ENCODE data around the gene SYNJ2BP. TPM values are rescaled to one million over a fixed set of nuclear protein-coding genes. Genes with fewer than 3 reads are reported as not detected.

SYNJ2BP gene
- total and polyA plus RNA-seq, 4 donors: 19.2 to 35.6 (median 29.9) TPM

DNA sequence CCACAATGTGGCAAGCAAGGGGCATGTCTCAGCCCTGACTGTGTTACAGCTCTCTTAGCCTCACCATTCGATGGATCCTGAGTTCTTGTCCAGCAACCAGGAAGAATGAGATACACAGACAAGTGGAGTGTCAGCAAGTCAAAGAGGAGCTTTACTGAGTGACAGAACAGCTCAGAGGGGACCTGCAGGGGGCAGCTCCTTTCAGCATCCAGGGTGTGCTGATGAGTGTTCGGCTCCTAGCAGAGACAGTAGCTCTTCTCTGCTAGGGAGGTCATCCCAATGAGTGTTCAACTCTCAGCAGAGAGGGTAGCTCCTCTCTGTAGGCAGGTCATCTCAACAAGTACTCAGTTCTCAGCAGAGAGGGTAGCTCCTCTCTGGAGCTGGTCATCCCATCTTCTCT is 19.1 kb downstream of the SYNJ2BP start:
- 100% methylated on average over 2 of the region's 2 CpGs for WGBS (ENCODE audit: insufficient coverage)
- Histone ChIP-seq H3K9me3 (ENCODE audit: control insufficient read depth, insufficient read depth, low read length) (no peaks in the 10 kb centered on the region), H3K36me3 (ENCODE audit: control insufficient read depth, insufficient read depth, low read length) (peaks cover 25% of the 10 kb centered on the region), H3K4me1 (ENCODE audit: control insufficient read depth, insufficient read depth, low read length) (no peaks in the 10 kb centered on the region), H3K27me3 (ENCODE audit: control insufficient read depth, insufficient read depth, low read length) (no peaks in the 10 kb centered on the region), H3K4me3 (ENCODE audit: low read depth, low read length) (no peak overlapping the region), H3K27ac (ENCODE audit: low read depth, low read length) (no peak overlapping the region)
- no peak for DNase-seq (ENCODE audit: low read depth in 4 of 6, low spot score in 6 of 6)

DNA sequence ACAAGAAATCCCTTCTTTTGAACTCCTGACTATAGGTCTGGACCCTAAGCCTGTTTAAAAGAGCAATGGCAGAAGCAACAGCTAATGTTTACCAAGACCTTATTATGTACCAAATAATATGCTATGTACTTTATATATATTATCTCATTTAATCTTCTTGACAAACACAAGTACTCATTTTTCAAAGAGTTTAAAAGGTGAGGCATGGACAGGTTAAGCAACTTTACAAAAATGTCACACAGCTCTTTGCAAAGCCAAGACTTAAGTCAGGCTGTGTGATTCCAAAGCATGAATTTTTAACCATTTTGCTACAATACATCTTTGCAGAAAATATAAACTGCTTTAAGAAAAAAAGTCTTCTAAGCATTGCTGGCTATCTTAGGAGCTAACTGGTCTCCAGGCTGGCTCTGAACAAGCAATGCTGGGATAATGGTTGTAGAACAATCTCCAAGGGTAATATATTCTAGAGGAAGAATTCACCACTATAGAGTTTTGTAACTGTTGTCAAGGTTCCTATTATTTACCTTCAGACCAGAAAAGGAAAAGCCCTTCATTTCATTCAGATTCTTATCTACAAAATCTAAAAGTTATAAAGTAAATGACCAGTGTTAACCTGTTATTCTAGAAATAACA is 22.1 kb downstream of the SYNJ2BP start:
- Histone ChIP-seq H3K9me3 (ENCODE audit: control insufficient read depth, insufficient read depth, low read length) (no peaks in the 10 kb centered on the region), H3K4me3 (ENCODE audit: low read depth, low read length) (no peak overlapping the region), H3K4me1 (ENCODE audit: control insufficient read depth, insufficient read depth, low read length) (no peaks in the 10 kb centered on the region), H3K27me3 (ENCODE audit: control insufficient read depth, insufficient read depth, low read length) (no peaks in the 10 kb centered on the region), H3K27ac (ENCODE audit: low read depth, low read length) (no peak overlapping the region), H3K36me3 (ENCODE audit: control insufficient read depth, insufficient read depth, low read length) (peaks cover 23% of the 10 kb centered on the region)
- no peak for DNase-seq (ENCODE audit: low read depth in 4 of 6, low spot score in 6 of 6)

- Histone ChIP-seq H3K4me3 (ENCODE audit: low read depth, low read length) (no peak overlapping the region), H3K9me3 (ENCODE audit: control insufficient read depth, insufficient read depth, low read length) (no peaks in the 10 kb centered on the region), H3K27ac (ENCODE audit: low read depth, low read length) (no peak overlapping the region), H3K4me1 (ENCODE audit: control insufficient read depth, insufficient read depth, low read length) (no peaks in the 10 kb centered on the region), H3K27me3 (ENCODE audit: control insufficient read depth, insufficient read depth, low read length) (no peaks in the 10 kb centered on the region), H3K36me3 (ENCODE audit: control insufficient read depth, insufficient read depth, low read length) (peaks cover 5% of the 10 kb centered on the region)
- no CpG with 5 or more reads among the region's 3 CpGs for WGBS (ENCODE audit: insufficient coverage)
- DNase-seq (ENCODE audit: low read depth in 4 of 6, low spot score in 6 of 6): no peak
Observed at GRCh38 chr14:70392676-70393075, 24.2 kb downstream of the SYNJ2BP start.

GRCh38 chr14:70391493-70392391 is 25.1 kb downstream of the SYNJ2BP start:
- no CpG with 5 or more reads among the region's 6 CpGs for WGBS (ENCODE audit: insufficient coverage)
- no peaks in the 10 kb centered on the region for H3K27me3 ChIP-seq (ENCODE audit: control insufficient read depth, insufficient read depth, low read length)
- no peak for DNase-seq (ENCODE audit: low read depth in 4 of 6, low spot score in 6 of 6)

DNA sequence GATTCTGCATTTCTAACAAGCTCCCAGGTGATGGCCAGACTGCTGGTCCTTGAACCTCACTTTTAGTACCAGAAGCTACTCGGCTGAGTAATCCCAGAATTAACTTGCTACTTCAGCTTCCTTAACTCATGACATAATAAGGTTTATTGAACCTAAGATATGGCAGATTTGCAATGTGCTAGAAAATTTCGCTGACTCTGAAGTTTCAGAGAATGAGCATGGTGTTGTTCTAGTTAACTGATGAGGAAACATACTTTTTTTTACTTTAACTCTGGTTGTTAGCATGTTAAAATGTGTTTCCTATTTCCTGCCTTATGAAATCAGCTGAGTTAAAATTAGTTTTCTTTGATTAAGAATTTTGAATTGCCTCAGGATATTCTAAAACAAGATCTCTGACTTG is 34.4 kb downstream of the SYNJ2BP start:
- Histone ChIP-seq H3K4me1 (ENCODE audit: control insufficient read depth, insufficient read depth, low read length) (no peaks in the 10 kb centered on the region), H3K9me3 (ENCODE audit: control insufficient read depth, insufficient read depth, low read length) (no peaks in the 10 kb centered on the region), H3K27ac (ENCODE audit: low read depth, low read length) (no peak overlapping the region), H3K4me3 (ENCODE audit: low read depth, low read length) (no peak overlapping the region), H3K27me3 (ENCODE audit: control insufficient read depth, insufficient read depth, low read length) (no peaks in the 10 kb centered on the region), H3K36me3 (ENCODE audit: control insufficient read depth, insufficient read depth, low read length) (no peaks in the 10 kb centered on the region)
- no peak for DNase-seq (ENCODE audit: low read depth in 4 of 6, low spot score in 6 of 6)
- no CpG with 5 or more reads among the region's 2 CpGs for WGBS (ENCODE audit: insufficient coverage)

More at GRCh38 chr14:70391493-70392391, 25.1 kb downstream of the SYNJ2BP start:
- Histone ChIP-seq H3K4me1 (ENCODE audit: control insufficient read depth, insufficient read depth, low read length) (no peaks in the 10 kb centered on the region), H3K36me3 (ENCODE audit: control insufficient read depth, insufficient read depth, low read length) (no peaks in the 10 kb centered on the region), H3K27ac (ENCODE audit: low read depth, low read length) (no peak overlapping the region), H3K9me3 (ENCODE audit: control insufficient read depth, insufficient read depth, low read length) (no peaks in the 10 kb centered on the region), H3K4me3 (ENCODE audit: low read depth, low read length) (no peak overlapping the region)

GRCh38 chr14:70380824-70381223 is 36.1 kb downstream of the SYNJ2BP start:
- no peaks in the 10 kb centered on the region for H3K36me3 ChIP-seq (ENCODE audit: control insufficient read depth, insufficient read depth, low read length)
- no peaks in the 10 kb centered on the region for H3K9me3 ChIP-seq (ENCODE audit: control insufficient read depth, insufficient read depth, low read length)
- H3K4me1 ChIP-seq (ENCODE audit: control insufficient read depth, insufficient read depth, low read length): no peaks in the 10 kb centered on the region
- H3K4me3 ChIP-seq (ENCODE audit: low read depth, low read length): no peak overlapping the region
- no peaks in the 10 kb centered on the region for H3K27me3 ChIP-seq (ENCODE audit: control insufficient read depth, insufficient read depth, low read length)
- no peak for DNase-seq (ENCODE audit: low read depth in 4 of 6, low spot score in 6 of 6)
- no peak overlapping the region for H3K27ac ChIP-seq (ENCODE audit: low read depth, low read length)

DNA sequence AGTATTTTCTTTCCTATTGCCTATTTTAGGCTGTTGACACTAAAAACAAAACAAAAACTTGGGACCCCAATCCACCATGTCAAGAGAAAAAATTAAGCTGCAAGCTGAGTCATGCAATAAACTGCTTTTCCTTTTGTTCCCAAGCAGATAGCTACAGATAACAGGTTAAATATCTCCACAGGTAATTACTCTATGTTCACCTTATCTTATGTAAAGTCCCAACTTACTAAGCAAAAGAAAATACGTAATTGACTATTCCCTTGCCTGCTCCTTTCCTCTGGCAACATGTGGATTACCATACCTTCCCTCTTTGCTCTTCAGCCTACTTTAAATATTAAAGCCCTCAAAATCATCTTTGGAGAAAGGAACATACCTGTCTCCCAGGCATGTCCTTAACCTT is 38.2 kb downstream of the SYNJ2BP start:
- peaks cover 7% of the 10 kb centered on the region for H3K36me3 ChIP-seq (ENCODE audit: control insufficient read depth, insufficient read depth, low read length)
- no peaks in the 10 kb centered on the region for H3K27me3 ChIP-seq (ENCODE audit: control insufficient read depth, insufficient read depth, low read length)
- H3K9me3 ChIP-seq (ENCODE audit: control insufficient read depth, insufficient read depth, low read length): no peaks in the 10 kb centered on the region
- DNase-seq (ENCODE audit: low read depth in 4 of 6, low spot score in 6 of 6): no peak
- H3K4me1 ChIP-seq (ENCODE audit: control insufficient read depth, insufficient read depth, low read length): no peaks in the 10 kb centered on the region
- no peak overlapping the region for H3K27ac ChIP-seq (ENCODE audit: low read depth, low read length)
- no peak overlapping the region for H3K4me3 ChIP-seq (ENCODE audit: low read depth, low read length)
- 100% methylated on average over 1 of the region's 1 CpG for WGBS (ENCODE audit: insufficient coverage)

Other genes starting within 250 kb of the SYNJ2BP start
- 10 to 100 TPM; 11.1 to 39.9 TPM for gene SLC8A3, start 228.1 kb downstream of the SYNJ2BP start, total RNA-seq
- 10 to 100 TPM; 28.7 to 28.8 TPM for gene SLC8A3, start 228.1 kb downstream of the SYNJ2BP start, polyA plus RNA-seq (ENCODE audit: insufficient read length in 2 of 2)
- gene COX16, start 57.4 kb downstream of the SYNJ2BP start, total RNA-seq: 10 to 100 TPM; 58.6 to 63.0 TPM
- 10 to 100 TPM; 71.1 to 78.2 TPM for gene COX16, start 57.4 kb downstream of the SYNJ2BP start, polyA plus RNA-seq (ENCODE audit: insufficient read length in 2 of 2)
- gene ADAM21, start 35.1 kb upstream of the SYNJ2BP start, total RNA-seq: under 1 TPM; 0.33 to 0.69 TPM
- gene ADAM21, start 35.1 kb upstream of the SYNJ2BP start, polyA plus RNA-seq (ENCODE audit: insufficient read length in 2 of 2): under 1 TPM; 0.30 to 0.69 TPM
- 1 to 10 TPM; 1.7 to 4.0 TPM for gene ADAM20, start 117.9 kb upstream of the SYNJ2BP start, total RNA-seq
- gene ADAM20, start 117.9 kb upstream of the SYNJ2BP start, polyA plus RNA-seq (ENCODE audit: insufficient read length in 2 of 2): under 1 TPM; 0.21 to 0.32 TPM
- gene MED6, start 183.6 kb upstream of the SYNJ2BP start, total RNA-seq: 10 to 100 TPM; 43.9 to 57.1 TPM
- gene MED6, start 183.6 kb upstream of the SYNJ2BP start, polyA plus RNA-seq (ENCODE audit: insufficient read length in 2 of 2): 10 to 100 TPM; 29.4 to 30.3 TPM
- 10 to 100 TPM; 10.0 to 15.8 TPM for gene TTC9, start 224.8 kb upstream of the SYNJ2BP start, total RNA-seq
- gene TTC9, start 224.8 kb upstream of the SYNJ2BP start, polyA plus RNA-seq (ENCODE audit: insufficient read length in 2 of 2): 10 to 100 TPM; 34.4 to 41.1 TPM